NCI-H69 (cell line): ENCODE data around the gene CFAP97D1.

ENCODE experiments used
- DNase-seq: peaks from one replicate; lab custom pipeline; 2025; lab: John Stamatoyannopoulos, UW

CFAP97D1 gene

DNA sequence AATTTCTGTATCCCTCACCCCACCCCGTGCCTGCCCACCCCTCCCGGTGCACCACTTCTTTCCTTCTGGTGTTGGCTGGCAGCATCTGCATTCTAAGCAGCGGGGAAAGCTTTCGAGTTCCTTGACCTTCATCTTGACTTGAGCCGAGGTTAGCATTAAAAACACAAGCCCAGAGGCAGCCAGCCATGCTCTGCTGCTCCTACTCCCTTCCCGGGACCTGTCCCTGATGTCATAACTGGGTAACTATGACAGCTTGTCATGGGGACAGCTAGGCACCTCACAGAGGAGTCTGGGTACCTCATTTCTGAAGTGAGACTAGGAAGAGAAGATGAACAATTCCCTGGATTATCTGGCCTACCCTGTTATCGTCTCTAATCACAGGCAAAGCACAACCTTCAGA is at the start of gene CFAP97D1:
CFAP97D1 (plus strand) TSS at position 301 of the 400 bp plus-strand sequence; CDS start at position 329, 28 bp downstream.
- DNase-seq = no peak

DNA sequence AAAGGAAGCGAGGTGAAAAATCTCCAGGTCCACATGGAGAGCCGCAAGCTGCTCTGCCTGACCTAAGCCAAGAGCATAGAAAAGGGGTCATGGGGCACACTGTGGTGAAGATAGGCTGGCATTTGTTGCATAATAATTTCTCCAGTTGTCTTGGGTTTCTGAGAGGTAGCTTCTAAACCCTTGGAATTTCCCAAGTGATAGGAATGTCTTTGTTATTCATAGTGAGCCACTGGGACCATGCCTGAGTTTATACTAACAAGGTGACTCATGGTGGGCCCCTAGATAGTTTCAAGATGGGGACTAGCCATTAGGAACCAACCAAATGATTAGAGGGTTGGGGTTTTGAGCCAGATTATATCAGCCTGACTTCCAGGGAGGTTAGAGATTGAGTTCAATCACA is 47.3 kb upstream of the CFAP97D1 start:
- DNase-seq = no peak

DNA sequence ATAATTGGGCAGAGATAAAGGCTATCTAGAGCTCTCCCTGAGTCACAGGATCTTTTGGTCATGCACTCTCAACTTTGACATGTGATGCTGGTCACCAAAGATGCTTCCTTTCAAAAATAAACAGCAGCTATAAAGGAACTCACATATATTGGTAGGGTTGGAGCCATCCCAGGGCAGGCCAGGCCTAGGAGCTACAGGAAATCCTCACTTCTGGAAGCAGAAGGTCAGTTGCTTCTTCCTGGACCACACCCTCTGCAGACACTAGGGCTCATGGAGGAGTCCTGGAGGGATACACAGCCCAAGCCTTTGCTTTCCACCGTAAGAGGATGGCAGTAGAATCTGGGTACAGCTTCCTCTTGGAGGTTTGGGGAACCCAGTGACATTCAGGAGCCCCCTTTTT is 46.3 kb upstream of the CFAP97D1 start:
- no peak for DNase-seq

DNA sequence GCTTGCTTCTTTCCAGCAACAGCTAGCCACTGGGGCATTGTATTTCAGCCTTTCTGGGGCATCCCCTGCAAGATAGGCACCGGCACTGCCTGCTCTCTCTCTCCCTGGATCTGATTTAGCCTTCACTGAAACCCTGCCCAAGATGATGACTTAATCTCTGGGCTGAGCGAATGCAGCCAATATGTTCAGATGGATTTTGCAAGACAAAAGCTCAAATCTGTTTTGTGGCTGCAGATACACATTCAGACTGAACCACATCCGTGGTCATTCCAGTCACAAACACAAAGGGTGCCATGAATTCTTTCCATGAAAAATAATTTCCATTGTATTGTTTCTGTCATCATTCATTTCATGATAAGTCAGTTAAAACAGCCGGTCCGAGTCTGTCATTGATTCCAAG is 45.9 kb upstream of the CFAP97D1 start:
- DNase-seq = no peak

DNA sequence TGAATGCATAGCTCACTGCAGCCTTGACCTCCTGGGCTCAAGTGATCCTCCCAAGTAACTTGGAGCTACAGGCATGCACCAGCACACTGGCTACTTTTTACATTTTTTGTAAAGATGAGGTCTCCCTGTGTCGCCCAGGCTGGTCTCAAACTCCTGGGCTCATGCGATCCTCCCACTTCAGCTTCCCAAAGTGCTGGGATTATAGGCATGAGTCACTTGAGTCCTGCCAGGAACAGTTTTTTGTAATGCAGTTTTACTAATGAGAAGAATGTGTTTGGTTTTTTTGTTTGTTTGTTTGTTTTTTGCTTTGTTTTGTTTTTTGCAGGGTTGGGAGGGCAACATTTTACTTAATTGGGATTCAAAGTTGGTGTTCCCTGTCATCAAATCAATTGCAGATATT is 43.8 kb upstream of the CFAP97D1 start:
- DNase-seq = no peak

DNA sequence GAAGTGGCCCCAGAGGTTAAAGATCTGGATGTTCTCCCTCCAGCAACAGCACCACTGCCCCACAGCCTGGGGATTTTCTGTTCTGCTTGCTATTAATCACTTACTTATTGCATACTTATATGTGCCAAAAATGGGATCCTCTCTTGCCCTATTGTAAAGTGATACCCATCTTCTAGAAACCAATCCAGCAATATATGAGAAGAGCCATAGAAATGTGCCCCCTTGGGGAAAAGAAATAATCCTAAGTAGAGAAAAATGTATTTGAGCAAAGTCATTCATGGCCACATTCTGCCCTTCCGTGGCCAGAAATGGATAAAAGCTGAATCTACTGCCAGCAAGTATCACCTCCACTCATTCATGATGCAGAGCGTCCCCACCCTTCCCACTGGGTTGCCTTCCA is 42.5 kb upstream of the CFAP97D1 start:
- DNase-seq = no peak

DNA sequence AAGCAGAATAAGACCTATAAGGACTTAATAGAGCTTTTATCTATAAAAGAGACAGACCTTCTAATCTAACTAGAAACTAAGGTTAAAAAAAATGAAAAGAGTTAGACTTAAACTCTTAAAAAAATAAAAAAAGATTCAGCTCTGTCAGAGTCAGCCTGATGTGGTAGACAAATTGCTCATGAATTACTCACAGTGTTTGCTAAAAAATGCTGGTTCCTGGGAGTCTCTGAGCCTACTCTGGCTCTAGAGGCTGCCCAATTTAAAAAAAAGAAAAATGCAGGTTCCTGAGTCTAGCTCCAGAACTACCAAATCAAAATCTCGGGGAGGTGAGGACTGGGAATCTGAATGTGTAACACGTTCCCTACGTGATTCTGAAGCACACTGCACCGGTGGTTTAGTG is 39.7 kb upstream of the CFAP97D1 start:
- no peak for DNase-seq

DNA sequence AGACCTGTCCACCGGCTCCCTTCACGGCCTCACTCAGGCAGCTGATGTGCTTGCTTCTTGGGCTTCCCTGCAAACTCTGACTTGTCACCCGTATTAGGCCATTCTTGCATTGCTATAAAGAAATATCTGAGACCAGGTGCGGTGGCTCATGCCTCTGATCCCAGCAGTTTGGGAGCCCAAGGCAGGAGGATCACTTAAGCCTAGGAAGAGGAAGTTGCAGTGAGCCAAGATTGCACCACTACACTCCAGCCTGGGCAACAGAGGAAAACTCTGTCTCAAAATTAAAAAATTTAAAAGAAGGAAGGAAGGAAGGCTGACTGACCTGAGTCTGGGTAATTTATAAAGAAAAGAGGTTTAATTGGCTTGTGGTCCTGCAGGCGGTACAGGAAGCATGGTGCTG is 38.6 kb upstream of the CFAP97D1 start:
- no peak for DNase-seq

DNA sequence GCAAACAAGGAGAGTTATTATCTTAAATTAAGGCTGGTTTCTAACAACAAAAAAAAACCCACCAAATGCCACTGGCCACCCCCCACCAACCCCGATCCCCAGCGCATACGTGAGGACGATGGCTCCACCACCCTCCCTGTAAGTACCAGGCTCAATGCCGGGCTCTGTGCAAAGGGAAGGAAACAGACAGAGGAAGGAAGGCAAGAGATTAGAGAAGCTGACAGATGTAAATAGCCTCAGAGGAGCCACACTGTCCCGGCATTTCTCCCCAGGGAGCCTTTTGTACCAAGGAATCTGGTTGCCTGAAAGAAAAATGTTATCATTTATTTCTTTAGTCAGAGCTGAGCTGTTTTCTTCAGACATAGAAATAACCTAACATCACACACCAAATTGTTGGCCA is 34.7 kb upstream of the CFAP97D1 start:
- DNase-seq = peak; percentile 7

DNA sequence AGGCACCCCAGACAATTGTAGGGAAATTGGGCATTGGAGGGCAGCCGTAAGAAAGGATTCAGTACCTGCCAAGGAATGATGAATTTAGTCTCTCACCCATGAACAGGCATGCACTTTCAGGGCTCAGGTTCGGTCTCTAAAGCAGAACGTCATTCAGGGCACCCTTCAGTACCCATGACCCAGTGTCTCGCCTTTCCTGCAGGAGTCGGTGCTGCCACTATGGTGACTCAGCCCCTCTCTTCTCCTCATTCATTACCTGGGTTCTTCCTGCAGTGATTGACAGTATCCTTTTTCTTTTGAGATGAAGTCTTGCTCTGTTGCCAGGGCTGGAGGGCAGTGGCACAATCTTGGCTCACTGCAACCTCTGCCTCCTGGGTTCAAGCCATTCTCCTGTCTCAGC is 30.1 kb upstream of the CFAP97D1 start:
- no peak for DNase-seq

DNA sequence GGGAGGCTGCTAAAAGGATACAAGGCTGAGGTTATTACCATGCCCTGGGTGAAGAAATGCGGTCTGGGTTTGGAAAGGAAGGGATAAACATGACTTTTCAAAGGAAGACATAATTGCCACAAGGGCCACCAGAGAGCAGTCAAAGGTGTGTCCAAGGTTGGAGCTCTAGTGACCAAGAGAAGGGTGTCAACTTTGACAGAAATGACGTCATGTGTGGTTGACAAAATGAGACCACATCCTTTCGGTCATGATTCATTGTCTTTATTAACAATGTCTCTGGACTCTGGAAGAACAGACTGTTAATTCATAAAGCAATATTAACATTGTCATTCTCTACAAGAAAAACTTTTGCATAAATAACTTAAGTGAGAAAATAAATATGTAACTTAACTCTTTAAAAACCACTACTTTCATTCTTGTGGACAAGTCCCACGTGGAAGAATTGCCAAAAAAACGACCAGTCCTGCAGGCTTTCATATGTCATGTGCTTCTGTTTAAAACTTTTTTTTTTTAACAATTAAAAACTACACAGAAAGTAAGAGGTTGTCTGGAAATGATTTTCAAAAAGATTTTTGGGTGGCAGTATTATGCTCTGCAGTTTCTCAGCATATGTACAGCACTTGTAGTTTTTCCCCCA is 26.6 kb upstream of the CFAP97D1 start:
- DNase-seq = no peak

DNA sequence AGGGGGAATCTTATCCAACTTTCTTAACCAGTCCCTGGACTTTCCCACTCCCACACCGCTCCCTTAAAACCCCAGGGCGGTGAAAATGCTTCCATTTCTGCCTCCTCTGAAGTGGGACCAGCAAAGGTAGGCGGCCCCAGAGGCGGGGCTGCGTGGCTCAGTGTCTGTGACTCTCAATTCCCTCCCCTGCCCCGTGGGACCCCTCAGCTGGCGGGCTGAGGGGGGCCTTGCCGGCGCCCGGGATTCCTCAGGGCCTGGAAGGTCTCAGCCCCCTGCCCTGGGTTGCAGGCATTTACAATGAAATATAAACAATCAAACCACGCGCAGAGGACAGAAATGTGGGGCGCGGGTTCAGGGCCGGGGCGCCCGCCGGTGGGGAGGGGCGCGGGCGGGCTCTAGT is 25.3 kb upstream of the CFAP97D1 start:
- DNase-seq = no peak

DNA sequence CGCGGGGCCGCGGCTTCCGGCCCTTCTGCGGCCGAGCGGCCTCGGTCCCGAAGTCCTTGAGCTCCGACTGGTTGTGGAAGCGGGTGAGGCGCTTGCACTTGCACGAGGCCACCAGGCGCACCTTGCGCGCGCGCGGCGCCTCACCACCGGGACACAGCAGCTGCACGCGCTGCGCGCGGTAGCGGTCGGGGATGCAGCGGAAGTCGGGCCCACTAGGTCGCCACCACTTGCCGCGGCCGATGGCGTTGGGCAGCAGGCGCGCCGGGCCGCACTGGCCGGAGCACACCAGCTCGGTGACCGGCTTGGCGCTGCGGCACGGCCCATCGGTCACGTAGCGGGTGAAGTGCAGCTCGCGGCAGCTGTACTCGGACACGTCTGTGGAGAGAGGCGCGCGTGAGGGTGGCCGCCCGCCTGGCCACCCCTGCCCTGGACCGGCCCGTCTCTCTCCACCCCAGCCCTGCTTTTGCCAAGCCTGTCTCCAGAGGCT is 24.8 kb upstream of the CFAP97D1 start:
- DNase-seq = peak; percentile 49

DNA sequence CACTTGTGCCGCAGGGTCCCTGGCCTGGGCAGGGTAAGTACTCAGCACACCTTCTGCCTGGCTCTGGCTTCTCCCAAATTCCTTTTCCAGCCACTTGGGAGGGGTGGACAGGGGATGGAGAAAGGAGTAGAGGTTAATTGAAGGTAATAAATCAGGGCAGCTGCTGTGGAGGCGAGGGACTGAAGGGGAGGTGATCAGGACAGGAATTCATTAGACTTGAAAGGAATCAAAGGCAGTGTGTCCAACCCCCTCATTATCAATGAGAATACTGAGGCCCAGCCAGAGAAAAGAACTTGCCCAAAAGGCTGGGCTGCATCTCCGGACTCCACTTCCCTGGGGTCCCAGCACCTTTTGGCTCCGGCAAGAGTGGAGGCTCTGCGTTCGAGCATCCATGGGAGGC is 24.0 kb upstream of the CFAP97D1 start:
- DNase-seq = no peak

DNA sequence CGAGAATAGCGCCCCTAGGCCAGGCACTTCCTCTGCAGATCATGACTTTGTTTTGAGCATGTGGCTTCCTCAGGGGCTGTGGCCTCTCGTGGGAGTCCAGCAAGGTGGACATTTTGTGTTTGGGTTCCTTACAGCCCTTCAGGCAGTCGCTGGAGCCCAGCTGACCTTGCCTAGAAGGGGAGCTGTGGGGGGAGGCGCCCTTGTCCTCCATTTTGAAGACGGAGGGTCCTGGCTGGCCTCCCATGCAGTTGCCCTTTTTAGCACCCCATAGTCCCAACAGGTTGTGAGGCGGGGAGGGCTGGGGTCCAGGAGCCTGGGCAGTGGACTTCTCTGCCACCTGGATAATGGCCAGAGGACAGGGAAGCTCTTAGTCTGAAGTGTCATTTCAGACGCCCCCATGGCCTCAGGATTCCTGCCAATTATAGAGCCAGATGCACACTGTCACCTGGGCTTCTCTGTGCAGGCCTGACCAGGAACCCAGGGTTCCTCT is 23.0 kb upstream of the CFAP97D1 start:
- DNase-seq = no peak

DNA sequence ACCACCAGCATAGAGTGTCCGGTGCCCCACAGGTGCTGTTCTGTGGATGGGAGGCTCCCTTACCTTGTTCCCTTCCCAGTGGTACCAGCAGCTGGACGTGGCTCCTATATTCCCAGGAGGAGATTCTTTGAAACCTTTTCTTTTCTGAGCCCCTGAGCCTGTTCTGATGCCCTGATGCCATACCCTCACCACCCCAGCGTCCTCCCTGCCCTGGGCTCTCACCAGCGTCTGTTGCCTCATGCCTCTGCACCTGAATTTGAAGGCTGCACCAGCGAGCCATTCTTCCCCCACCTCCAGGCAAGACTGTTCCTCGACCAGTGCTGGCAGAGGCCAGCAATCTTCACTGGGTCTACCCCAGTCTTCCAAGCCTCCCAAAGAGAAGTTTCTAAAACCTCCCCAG is 22.1 kb upstream of the CFAP97D1 start:
- DNase-seq = no peak

DNA sequence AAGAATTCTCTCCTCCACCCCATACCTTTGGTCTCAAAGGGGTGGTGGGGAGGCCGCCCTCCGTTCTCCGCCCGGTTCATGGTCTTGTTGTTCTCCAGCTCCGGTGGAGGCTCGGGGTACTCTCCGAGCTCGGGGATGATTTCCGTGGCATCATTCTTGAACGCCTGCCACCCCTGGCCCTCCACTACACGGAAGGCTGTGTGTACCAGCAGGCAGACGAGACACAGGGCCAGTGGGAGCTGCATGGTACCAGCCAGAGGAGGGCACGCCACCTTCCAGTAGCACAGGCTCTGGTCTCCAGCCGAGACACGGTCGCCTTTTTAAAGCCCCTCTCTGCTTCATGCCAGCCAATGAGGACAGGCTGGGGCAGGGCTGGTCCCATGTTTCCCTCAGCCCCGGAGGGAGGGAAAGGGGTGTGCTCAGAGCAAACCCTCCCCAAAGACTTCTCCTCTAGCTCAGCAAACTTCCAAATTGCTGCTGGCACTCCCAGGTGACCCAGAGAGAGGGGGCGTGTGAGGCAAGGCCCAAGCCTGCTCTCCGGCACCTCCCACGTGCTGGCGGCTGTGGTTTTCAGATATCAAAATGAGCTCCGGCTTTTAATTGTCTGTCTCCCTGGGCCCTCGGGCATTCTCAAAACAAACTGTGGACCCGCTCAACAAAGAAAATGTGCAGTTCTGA is 21.6 kb upstream of the CFAP97D1 start, which contains the start of gene SOST:
SOST (minus strand) TSS at position 295 of the 678 bp plus-strand sequence; CDS start at position 245, 50 bp downstream.
- no peak for DNase-seq

DNA sequence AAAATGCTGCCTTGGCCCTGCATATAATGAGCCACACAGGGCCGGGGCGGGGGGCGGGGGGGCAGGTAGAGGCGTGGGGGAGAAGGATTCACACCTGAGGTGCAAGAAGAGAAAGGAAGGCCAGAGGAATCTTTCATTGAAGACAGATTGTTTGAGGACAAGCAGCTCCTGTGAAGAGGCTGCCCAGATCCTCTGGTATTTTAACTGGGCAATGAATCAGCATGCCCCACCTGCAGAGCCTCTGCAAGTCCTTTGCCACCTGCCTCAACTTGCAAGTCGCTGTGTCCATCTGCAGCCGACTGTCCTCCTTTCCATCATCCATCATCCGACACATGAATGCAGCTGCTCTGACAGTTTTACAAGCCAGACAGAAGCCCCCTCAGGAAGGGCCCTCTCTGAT is 20.4 kb upstream of the CFAP97D1 start:
- no peak for DNase-seq

DNA sequence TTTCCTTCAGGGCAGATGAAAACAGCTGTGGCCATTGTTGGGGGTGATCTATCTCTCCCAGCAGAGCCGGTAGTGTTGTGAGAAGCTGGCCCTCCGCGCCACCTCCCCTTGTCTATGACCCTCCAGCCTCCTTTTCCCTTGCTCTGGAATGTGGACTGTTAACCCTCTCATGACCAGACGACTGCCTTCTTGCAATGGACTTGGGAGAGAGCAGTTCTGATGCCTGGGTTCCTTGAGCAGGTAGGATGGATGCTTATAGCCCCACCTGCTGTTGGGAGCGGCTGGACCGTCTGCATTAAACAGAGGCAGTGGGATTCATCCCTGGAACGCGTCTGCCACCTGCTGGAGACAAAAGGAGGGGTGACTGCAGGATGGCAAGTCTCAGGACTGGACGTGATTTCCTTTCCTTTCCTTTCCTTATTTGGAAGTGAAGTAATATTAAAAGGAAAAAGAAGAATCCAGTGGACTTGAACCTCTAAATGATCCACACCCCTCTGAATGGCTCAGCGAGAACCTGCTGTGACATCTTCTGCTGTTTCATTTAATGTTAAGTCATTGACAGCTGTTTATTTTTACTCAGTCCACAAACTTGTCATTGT is 19.9 kb upstream of the CFAP97D1 start:
- peak; percentile 91 for DNase-seq

DNA sequence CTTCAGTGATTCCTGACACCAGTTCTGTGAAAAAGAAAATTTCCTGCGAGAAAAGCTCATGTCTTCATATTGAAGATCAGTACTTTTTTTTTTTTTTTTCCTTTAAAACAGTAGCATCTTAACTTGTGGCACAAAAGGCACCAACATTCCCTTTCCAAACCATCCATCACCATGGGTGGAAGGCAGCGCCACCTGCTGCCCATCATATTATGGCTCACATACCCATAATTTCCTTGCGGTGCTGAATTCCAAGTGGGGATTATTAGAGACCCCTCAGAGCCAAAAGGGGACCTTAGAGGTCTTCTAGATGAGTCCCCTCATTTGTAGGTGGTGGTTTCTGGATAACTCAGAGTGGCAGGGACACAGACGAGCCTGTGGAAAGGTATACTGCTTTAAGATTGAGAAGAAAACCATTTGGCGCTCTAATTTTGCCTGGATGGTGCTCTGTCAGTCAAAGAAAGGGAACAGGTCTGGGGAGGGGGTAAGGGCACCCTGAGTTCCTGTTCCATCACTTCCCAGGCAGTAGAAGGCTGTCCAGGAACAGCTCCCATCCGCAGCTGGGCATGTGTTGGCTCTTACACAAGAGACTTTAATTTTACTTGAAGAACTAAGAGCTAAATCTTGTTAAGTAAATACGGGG is 13.7 kb upstream of the CFAP97D1 start:
- peak; percentile 58 for DNase-seq

DNA sequence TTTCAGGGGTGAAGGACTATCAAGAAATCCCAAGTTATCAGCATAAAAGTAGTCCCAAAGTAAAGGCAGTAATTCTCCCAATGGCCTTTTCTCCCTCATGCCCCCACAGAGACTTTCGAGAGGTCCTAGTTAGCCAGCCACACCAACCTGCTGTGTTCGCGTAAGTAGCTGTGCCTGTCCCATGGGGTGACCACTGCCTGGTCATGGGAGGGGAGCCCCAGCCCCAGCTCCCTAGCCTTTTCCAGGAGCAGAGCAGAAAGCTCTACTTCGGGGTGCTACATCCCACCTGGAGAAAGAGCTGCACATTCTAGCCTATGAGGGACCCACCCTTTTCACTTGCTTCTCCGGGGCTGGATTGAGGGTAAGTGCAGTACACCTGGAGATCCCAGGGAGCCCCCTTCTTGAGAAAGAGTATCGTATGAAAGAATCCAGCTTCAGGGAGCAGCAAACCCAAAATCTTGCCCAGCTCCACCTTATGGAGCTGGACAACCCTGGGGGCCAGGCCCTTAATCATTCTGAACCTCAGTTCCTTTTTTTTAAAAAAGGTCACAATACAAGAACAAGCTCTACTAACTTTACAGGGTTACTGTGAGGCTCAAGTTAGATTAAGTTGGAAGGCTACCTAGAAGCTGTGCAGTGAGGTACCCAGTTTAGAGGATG is 13.1 kb upstream of the CFAP97D1 start:
- DNase-seq = no peak

DNA sequence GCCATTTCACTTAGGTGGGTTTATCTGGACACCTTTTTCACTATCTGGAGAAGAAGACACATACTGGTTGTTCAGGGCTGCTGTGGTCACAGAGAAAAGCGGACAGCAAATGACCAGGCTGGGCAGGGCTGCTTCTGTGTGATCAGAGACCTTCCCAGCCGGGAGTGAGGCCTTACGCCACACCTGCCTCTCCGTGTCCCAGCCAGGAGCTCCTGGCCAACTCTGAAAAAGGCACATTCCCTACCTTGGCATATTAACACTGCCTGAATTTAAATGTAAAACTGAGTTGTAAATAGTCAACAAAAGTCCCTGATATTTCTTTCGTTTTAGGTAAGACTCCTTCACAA is 12.5 kb upstream of the CFAP97D1 start:
- DNase-seq = no peak
